Lower leg skin (tissue), 3 donors: ENCODE measurements around the gene SCG2.

ENCODE experiments used
- POLR2A ChIP-seq, 2 donors: fragments of 450-650 bp; IDR thresholded peaks; one replicate each; pipeline ENCODE4 v1.6.1; 2016 to 2017; ENCODE audit warnings: antibody characterized with exemption in 2 of 2, mild to moderate bottlenecking in 1 of 2, moderate library complexity in 1 of 2
- TF ChIP-seq, protein P1 (sequence below), 3 donors: fragments of 450-650 bp; IDR thresholded peaks; one replicate each; pipeline ENCODE4 v1.5.1; 2016; ENCODE audit warnings: antibody characterized with exemption in 3 of 3, mild to moderate bottlenecking in 3 of 3, moderate library complexity in 2 of 3

DNA sequence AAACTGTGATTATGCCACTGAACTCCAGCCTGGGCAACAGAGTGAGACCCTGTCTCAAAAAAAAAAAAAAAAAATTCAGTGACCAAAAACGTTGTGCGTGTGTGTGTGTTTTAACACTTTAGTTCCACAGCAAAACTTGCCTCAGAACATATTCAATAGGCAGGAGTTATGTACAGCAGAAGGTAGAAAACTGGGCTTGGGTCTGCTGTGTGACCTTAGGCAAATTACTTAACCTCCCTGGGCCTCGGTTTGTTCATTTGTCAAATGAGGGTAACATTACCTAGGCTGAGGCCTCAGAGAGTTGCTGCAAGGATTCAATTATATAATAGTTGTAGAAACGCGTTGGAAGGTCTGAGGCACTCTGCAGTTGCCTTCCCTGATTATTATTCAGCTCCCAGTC, 10.3 kb upstream of the SCG2 start:
- TF ChIP-seq POLR2A (IDR thresholded peaks at IDR 0.05): no peak
- TF ChIP-seq, protein P1, sequence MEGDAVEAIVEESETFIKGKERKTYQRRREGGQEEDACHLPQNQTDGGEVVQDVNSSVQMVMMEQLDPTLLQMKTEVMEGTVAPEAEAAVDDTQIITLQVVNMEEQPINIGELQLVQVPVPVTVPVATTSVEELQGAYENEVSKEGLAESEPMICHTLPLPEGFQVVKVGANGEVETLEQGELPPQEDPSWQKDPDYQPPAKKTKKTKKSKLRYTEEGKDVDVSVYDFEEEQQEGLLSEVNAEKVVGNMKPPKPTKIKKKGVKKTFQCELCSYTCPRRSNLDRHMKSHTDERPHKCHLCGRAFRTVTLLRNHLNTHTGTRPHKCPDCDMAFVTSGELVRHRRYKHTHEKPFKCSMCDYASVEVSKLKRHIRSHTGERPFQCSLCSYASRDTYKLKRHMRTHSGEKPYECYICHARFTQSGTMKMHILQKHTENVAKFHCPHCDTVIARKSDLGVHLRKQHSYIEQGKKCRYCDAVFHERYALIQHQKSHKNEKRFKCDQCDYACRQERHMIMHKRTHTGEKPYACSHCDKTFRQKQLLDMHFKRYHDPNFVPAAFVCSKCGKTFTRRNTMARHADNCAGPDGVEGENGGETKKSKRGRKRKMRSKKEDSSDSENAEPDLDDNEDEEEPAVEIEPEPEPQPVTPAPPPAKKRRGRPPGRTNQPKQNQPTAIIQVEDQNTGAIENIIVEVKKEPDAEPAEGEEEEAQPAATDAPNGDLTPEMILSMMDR (IDR thresholded peaks at IDR 0.05): no peak
